Thoracic aorta (tissue), 2 donors: Measurements from ENCODE around the gene ZFP69B. TPM values are rescaled to one million over a fixed set of nuclear protein-coding genes. Genes with fewer than 3 reads are reported as not detected.
A peak's percentile ranks its signal among the peaks of the same experiment; 100 is the strongest.
"Not testable (repeated sequence)": the region's sequence is repeated elsewhere in the genome, so short reads cannot be mapped to it uniquely, and the experiment has no call there.

Experiments
- ATAC-seq: fragments of 150-250 bp; one replicate; pipeline ENCODE4 v1.8.0; 2017; ENCODE audit warnings: low read depth; ENCODE audit not compliant: insufficient number of reproducible peaks, low FRiP score
- DNase-seq: peaks from one replicate; pipeline ENCODE4 v3.0.0-alpha.2; 2020; ENCODE audit warnings: low spot score
- H3K27ac ChIP-seq, 2 donors: fragments of 200-600 bp; sonication (generic); 1 replicate in 1 of 2; 2 replicates in 1 of 2; pipeline ENCODE4 v1.5.1; 2016; ENCODE audit warnings: mild to moderate bottlenecking in 2 of 2, moderate library complexity in 2 of 2
- H3K27me3 ChIP-seq: fragments of 200-600 bp; sonication (generic); replicated peaks from 2 replicates; pipeline ENCODE4 v1.6.0; 2016; ENCODE audit warnings: mild to moderate bottlenecking; ENCODE audit not compliant: insufficient read depth
- H3K36me3 ChIP-seq: fragments of 200-600 bp; sonication (generic); one replicate; pipeline ENCODE4 v1.5.1; 2016
- H3K4me1 ChIP-seq, 2 donors: fragments of 200-600 bp; sonication (generic); 1 replicate in 1 of 2; 2 replicates in 1 of 2; pipeline versions ENCODE4 v1.5.1 to v1.6.0; 2016; ENCODE audit warnings: low read depth in 2 of 2, mild to moderate bottlenecking in 1 of 2; ENCODE audit not compliant: control insufficient read depth in 1 of 2
- H3K4me3 ChIP-seq: fragments of 200-600 bp; sonication (generic); 2 replicates; pipeline ENCODE4 v1.5.1; 2016; ENCODE audit warnings: mild to moderate bottlenecking
- H3K9me3 ChIP-seq: fragments of 200-600 bp; sonication (generic); 2 replicates; pipeline ENCODE4 v1.5.1; 2016
- CTCF ChIP-seq: fragments of 200-600 bp; sonication (generic); IDR thresholded peaks from one replicate; pipeline ENCODE4 v1.5.1; 2019; ENCODE audit warnings: antibody characterized with exemption
- total RNA-seq, 2 donors: library from RNA; depleted of rRNA; stranded (reverse); fragments of >200 nt; gene quantifications; one replicate each; pipeline versions ENCODE4 v1.1.0 to v1.2.3, GENCODE V29; 2016

The ZFP69B gene
- total RNA-seq, 2 donors from 2014 or later = 0.71 to 0.95 TPM

- TF ChIP-seq CTCF = no peak
- H3K9me3 ChIP-seq = peaks cover 6% of the 10 kb centered on the region
- no peaks in the 10 kb centered on the region for H3K27me3 ChIP-seq
- H3K27ac ChIP-seq = peak overlapping the region; percentile 53 to 61
- DNase-seq = no peak
- H3K4me3 ChIP-seq = peak overlapping the region; percentile 82
- peaks cover 0 to 13% of the 10 kb centered on the region in 2 donors for H3K4me1 ChIP-seq
- H3K36me3 ChIP-seq = peaks cover 4% of the 10 kb centered on the region
- no peak for ATAC-seq
Observed at GRCh38 chr1:40477678-40478053, 27.4 kb downstream of the ZFP69B start.

- peaks cover 4% of the 10 kb centered on the region for H3K36me3 ChIP-seq
- peak overlapping the region in 1 of 2 donors; percentile 61 for H3K27ac ChIP-seq
- H3K27me3 ChIP-seq = no peaks in the 10 kb centered on the region
- ATAC-seq (no peak), DNase-seq (no peak)
- H3K4me3 ChIP-seq = peak overlapping the region; percentile 82
- peaks cover 6% of the 10 kb centered on the region for H3K9me3 ChIP-seq
- no peak for TF ChIP-seq CTCF
- peaks cover 0 to 13% of the 10 kb centered on the region in 2 donors for H3K4me1 ChIP-seq
Observed at GRCh38 chr1:40478276-40478675, 28.0 kb downstream of the ZFP69B start.

GRCh38 chr1:40479156-40479555 is 28.9 kb downstream of the ZFP69B start:
- H3K36me3 ChIP-seq = peaks cover 4% of the 10 kb centered on the region
- DNase-seq (no peak), ATAC-seq (no peak)
- no peak overlapping the region for H3K4me3 ChIP-seq
- H3K27me3 ChIP-seq = no peaks in the 10 kb centered on the region
- H3K4me1 ChIP-seq = peaks cover 0 to 13% of the 10 kb centered on the region in 2 donors
- no peak for TF ChIP-seq CTCF
- H3K27ac ChIP-seq = no peak overlapping the region
- peaks cover 6% of the 10 kb centered on the region for H3K9me3 ChIP-seq

GRCh38 chr1:40495315-40495903 is 45.1 kb downstream of the ZFP69B start:
- H3K9me3 ChIP-seq = peaks cover 63% of the 10 kb centered on the region
- DNase-seq = no peak
- no peaks in the 10 kb centered on the region for H3K4me1 ChIP-seq
- peaks cover 42% of the 10 kb centered on the region for H3K36me3 ChIP-seq
- H3K27ac ChIP-seq = no peak overlapping the region
- H3K4me3 ChIP-seq = no peak overlapping the region
- ATAC-seq = no peak
- no peak for TF ChIP-seq CTCF
- H3K27me3 ChIP-seq = no peaks in the 10 kb centered on the region

GRCh38 chr1:40502651-40503050 is 52.4 kb downstream of the ZFP69B start:
- not testable (repeated sequence) for H3K36me3 ChIP-seq, DNase-seq
- H3K9me3 ChIP-seq = peaks cover 30% of the 10 kb centered on the region

GRCh38 chr1:40507973-40508372 is 57.7 kb downstream of the ZFP69B start:
- Histone ChIP-seq H3K27me3 (no peaks in the 10 kb centered on the region), H3K36me3 (no peaks in the 10 kb centered on the region), H3K4me1 (peaks cover 7 to 11% of the 10 kb centered on the region in 2 donors), H3K4me3 (peak overlapping the region; percentile 81), H3K27ac (peak overlapping the region; percentile 49 to 67), H3K9me3 (no peaks in the 10 kb centered on the region)
- no peak for TF ChIP-seq CTCF
- ATAC-seq (no peak), DNase-seq (no peak)

More at GRCh38 chr1:40502651-40503050, 52.4 kb downstream of the ZFP69B start:
- ATAC-seq, H3K4me1 ChIP-seq, H3K4me3 ChIP-seq, H3K27ac ChIP-seq, H3K27me3 ChIP-seq: not testable (repeated sequence)
